ENCODE measurements around the gene RAP2B. TPM values are rescaled to one million over a fixed set of nuclear protein-coding genes. Genes with fewer than 3 reads are reported as not detected.

Gene RAP2B
- total RNA-seq, 1 donor from 2014 or later = 24.5 TPM

GRCh38 chr3:153171256-153171655, 9.2 kb downstream of the RAP2B start:
- no peaks in the 10 kb centered on the region for H3K27me3 Mint-ChIP-seq (ENCODE audit: unreplicated experiment)
- TF ChIP-seq CTCF (IDR thresholded peaks at IDR 0.05; ENCODE audit: partially characterized antibody, unreplicated experiment) = no peak
- H3K27ac Mint-ChIP-seq (ENCODE audit: unreplicated experiment) = no peak overlapping the region
- no peaks in the 10 kb centered on the region for H3K36me3 Mint-ChIP-seq (ENCODE audit: unreplicated experiment)
- no peak overlapping the region for H3K4me3 Mint-ChIP-seq (ENCODE audit: unreplicated experiment)
- H3K9me3 Mint-ChIP-seq (ENCODE audit: unreplicated experiment) = no peaks in the 10 kb centered on the region
- H3K4me1 Mint-ChIP-seq (ENCODE audit: low read depth, unreplicated experiment) = peaks cover under 1% of the 10 kb centered on the region
- no peak for DNase-seq

DNA sequence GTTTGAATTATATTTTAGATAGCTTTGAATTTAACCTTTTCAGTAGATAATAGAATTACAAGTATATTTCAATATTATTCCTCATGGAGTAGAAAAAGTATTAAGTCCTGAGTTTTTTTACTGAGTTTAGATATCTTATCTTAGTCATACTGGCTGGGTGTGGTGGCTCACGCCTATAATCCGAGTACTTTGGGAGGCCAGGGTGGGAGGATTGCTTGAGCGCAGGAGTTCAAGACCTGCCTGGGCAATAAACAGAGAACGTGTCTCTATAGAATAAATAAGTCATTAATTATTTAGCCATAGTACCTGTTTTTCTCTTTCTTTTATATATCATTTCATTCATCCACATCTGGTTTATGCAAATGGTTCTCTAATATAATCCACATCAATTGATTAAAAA, 9.9 kb downstream of the RAP2B start:
- no peak overlapping the region for H3K4me3 Mint-ChIP-seq (ENCODE audit: unreplicated experiment)
- no peaks in the 10 kb centered on the region for H3K27me3 Mint-ChIP-seq (ENCODE audit: unreplicated experiment)
- no peak for TF ChIP-seq CTCF (IDR thresholded peaks at IDR 0.05; ENCODE audit: partially characterized antibody, unreplicated experiment)
- peaks cover 2% of the 10 kb centered on the region for H3K9me3 Mint-ChIP-seq (ENCODE audit: unreplicated experiment)
- H3K36me3 Mint-ChIP-seq (ENCODE audit: unreplicated experiment) = no peaks in the 10 kb centered on the region
- H3K27ac Mint-ChIP-seq (ENCODE audit: unreplicated experiment) = no peak overlapping the region
- no peak for DNase-seq
- H3K4me1 Mint-ChIP-seq (ENCODE audit: low read depth, unreplicated experiment) = no peaks in the 10 kb centered on the region

GRCh38 chr3:153172796-153173757, 11.1 kb downstream of the RAP2B start:
- Mint-ChIP-seq H3K9me3 (ENCODE audit: unreplicated experiment) (peaks cover 2% of the 10 kb centered on the region), H3K36me3 (ENCODE audit: unreplicated experiment) (no peaks in the 10 kb centered on the region), H3K4me1 (ENCODE audit: low read depth, unreplicated experiment) (no peaks in the 10 kb centered on the region), H3K4me3 (ENCODE audit: unreplicated experiment) (no peak overlapping the region), H3K27ac (ENCODE audit: unreplicated experiment) (no peak overlapping the region), H3K27me3 (ENCODE audit: unreplicated experiment) (no peaks in the 10 kb centered on the region)
- no peak for TF ChIP-seq CTCF (IDR thresholded peaks at IDR 0.05; ENCODE audit: partially characterized antibody, unreplicated experiment)
- DNase-seq = no peak

GRCh38 chr3:153173758-153174516, 11.9 kb downstream of the RAP2B start:
- H3K9me3 Mint-ChIP-seq (ENCODE audit: unreplicated experiment) = peaks cover 2% of the 10 kb centered on the region
- no peak overlapping the region for H3K4me3 Mint-ChIP-seq (ENCODE audit: unreplicated experiment)
- H3K36me3 Mint-ChIP-seq (ENCODE audit: unreplicated experiment) = no peaks in the 10 kb centered on the region
- DNase-seq = no peak
- no peaks in the 10 kb centered on the region for H3K4me1 Mint-ChIP-seq (ENCODE audit: low read depth, unreplicated experiment)
- no peak overlapping the region for H3K27ac Mint-ChIP-seq (ENCODE audit: unreplicated experiment)
- H3K27me3 Mint-ChIP-seq (ENCODE audit: unreplicated experiment) = no peaks in the 10 kb centered on the region
- TF ChIP-seq CTCF (IDR thresholded peaks at IDR 0.05; ENCODE audit: partially characterized antibody, unreplicated experiment) = no peak
